Parathyroid adenoma (tissue), 2 donors: ENCODE data around the gene YTHDC2.

Experiments
- H2AFZ ChIP-seq: fragments of 300-600 bp; sonication (generic); one replicate; pipeline ENCODE4 v1.7.0; 2017; ENCODE audit warnings: antibody characterized with exemption, mild to moderate bottlenecking
- H3K27ac ChIP-seq: fragments of 300-600 bp; sonication (generic); one replicate; pipeline ENCODE4 v1.7.0; 2017
- H3K27me3 ChIP-seq: fragments of 300-600 bp; sonication (generic); one replicate; pipeline ENCODE4 v1.7.0; 2017; ENCODE audit warnings: low read length; ENCODE audit not compliant: control insufficient read depth, insufficient read depth
- H3K36me3 ChIP-seq: fragments of 300-600 bp; sonication (generic); one replicate; pipeline ENCODE4 v1.7.0; 2017; ENCODE audit warnings: low read length; ENCODE audit not compliant: control insufficient read depth, insufficient read depth
- H3K4me1 ChIP-seq: fragments of 300-600 bp; sonication (generic); one replicate; pipeline ENCODE4 v1.7.0; 2017; ENCODE audit warnings: control low read depth
- H3K4me2 ChIP-seq: fragments of 300-600 bp; sonication (generic); one replicate; pipeline ENCODE4 v1.7.0; 2017; ENCODE audit warnings: low read length
- H3K4me3 ChIP-seq: fragments of 300-600 bp; sonication (generic); one replicate; pipeline ENCODE4 v1.7.0; 2017; ENCODE audit warnings: low read depth, low read length
- H3K79me2 ChIP-seq: fragments of 300-600 bp; sonication (generic); one replicate; pipeline ENCODE4 v1.7.0; 2017; ENCODE audit warnings: control low read depth
- H3K9ac ChIP-seq: fragments of 300-600 bp; sonication (generic); one replicate; pipeline ENCODE4 v1.7.0; 2017; ENCODE audit warnings: mild to moderate bottlenecking
- H3K9me3 ChIP-seq: fragments of 300-600 bp; sonication (generic); one replicate; pipeline ENCODE4 v1.7.0; 2017; ENCODE audit warnings: low read length; ENCODE audit not compliant: control insufficient read depth
- TF ChIP-seq, protein P1 (sequence below): fragments of 300-600 bp; sonication (generic); IDR thresholded peaks from one replicate; pipeline ENCODE4 v1.7.0; 2017; ENCODE audit warnings: antibody characterized with exemption, mild to moderate bottlenecking
- donor health status: primary hyperparathyroidism.

YTHDC2 gene

DNA sequence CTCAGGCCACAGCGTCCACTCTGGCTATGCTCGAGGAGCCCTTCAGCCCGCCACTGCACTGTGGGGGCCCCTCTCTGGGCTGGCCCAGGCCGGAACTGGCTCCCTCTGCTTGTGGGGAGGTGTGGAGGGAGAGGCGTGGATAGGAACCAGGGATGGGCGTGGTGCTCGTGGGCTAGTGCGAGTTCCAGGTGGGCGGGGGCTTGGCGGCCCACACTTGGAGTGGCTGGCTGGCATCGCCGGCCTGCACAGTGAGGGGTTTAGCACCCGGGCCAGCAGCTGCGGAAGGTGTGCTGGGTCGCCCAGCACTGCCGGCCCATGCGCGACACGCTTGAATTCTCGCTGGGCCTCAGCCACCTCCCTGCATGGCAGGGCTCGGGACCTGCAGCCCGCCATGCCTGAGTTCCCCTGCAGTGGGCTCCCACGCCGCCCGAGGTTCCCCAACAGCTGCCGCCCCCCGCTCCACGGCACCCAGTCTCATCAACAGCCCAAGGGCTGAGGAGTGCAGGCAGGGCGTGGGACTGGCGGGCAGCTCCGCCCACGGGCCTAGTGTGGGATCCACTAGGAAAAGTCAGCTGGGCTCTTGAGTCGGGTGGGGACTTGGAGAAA, 103.8 kb downstream of the YTHDC2 start:
- no peak overlapping the region for H3K9ac ChIP-seq
- H2AFZ ChIP-seq: no peak overlapping the region
- H3K36me3 ChIP-seq: no peaks in the 10 kb centered on the region
- no peaks in the 10 kb centered on the region for H3K27me3 ChIP-seq
- H3K9me3 ChIP-seq: no peaks in the 10 kb centered on the region
- no peaks in the 10 kb centered on the region for H3K4me1 ChIP-seq
- H3K27ac ChIP-seq: no peak overlapping the region
- H3K4me3 ChIP-seq: no peak overlapping the region
- H3K79me2 ChIP-seq: no peaks in the 10 kb centered on the region
- H3K4me2 ChIP-seq: no peak overlapping the region
- TF ChIP-seq, protein P1, sequence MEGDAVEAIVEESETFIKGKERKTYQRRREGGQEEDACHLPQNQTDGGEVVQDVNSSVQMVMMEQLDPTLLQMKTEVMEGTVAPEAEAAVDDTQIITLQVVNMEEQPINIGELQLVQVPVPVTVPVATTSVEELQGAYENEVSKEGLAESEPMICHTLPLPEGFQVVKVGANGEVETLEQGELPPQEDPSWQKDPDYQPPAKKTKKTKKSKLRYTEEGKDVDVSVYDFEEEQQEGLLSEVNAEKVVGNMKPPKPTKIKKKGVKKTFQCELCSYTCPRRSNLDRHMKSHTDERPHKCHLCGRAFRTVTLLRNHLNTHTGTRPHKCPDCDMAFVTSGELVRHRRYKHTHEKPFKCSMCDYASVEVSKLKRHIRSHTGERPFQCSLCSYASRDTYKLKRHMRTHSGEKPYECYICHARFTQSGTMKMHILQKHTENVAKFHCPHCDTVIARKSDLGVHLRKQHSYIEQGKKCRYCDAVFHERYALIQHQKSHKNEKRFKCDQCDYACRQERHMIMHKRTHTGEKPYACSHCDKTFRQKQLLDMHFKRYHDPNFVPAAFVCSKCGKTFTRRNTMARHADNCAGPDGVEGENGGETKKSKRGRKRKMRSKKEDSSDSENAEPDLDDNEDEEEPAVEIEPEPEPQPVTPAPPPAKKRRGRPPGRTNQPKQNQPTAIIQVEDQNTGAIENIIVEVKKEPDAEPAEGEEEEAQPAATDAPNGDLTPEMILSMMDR: no peak

DNA sequence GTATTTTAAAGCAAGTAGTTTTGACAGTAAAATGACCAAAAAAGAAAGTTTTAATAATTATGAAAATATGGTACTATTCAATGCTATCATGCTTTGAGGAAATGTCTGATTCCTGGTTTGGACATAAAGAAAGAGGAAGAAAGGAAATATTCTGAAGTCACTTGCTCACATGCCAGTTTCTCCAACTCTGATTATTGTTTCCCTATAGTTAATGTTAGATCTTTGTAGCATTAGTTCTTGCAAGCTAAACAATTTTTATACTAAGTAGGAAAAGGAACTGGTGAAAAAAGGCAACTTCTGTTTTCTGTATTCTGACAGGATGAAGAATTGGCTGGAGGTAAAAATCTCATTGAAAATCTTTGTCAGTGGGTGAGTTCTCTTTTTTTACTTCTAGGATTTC, 119.5 kb downstream of the YTHDC2 start:
- Histone ChIP-seq H3K36me3 (no peaks in the 10 kb centered on the region), H3K9me3 (no peaks in the 10 kb centered on the region), H3K4me2 (no peak overlapping the region), H3K27ac (no peak overlapping the region), H3K27me3 (no peaks in the 10 kb centered on the region), H3K4me1 (no peaks in the 10 kb centered on the region), H3K4me3 (no peak overlapping the region), H3K79me2 (no peaks in the 10 kb centered on the region), H3K9ac (no peak overlapping the region), H2AFZ (no peak overlapping the region)
- TF ChIP-seq, protein P1: no peak

- TF ChIP-seq, protein P1: no peak
Observed at GRCh38 chr5:113634957-113635356, 121.5 kb downstream of the YTHDC2 start.

DNA sequence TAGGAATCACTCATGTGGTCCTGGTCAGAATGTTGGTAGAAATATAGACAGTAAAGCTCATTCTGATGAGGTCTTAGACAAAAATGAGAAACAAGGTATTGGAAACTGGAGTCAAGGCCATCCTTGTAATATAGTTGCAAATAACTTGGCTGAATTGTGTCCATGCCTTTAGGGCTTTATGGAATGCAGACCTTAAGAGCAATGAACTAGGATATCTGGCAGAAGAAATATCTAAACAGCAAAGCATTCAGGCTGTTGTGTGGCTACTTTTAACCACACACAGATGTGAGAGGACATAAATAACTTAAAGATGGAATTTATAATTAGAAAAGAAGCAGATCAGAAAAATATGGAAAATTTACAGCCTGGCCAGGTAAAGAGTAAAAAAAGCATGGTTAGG, 128.2 kb downstream of the YTHDC2 start:
- TF ChIP-seq, protein P1: no peak

More at GRCh38 chr5:113634957-113635356, 121.5 kb downstream of the YTHDC2 start:
- Histone ChIP-seq H3K79me2 (no peaks in the 10 kb centered on the region), H3K4me1 (no peaks in the 10 kb centered on the region), H3K27me3 (no peaks in the 10 kb centered on the region), H3K4me2 (no peak overlapping the region), H3K9ac (no peak overlapping the region), H3K27ac (no peak overlapping the region), H3K9me3 (no peaks in the 10 kb centered on the region), H2AFZ (no peak overlapping the region), H3K36me3 (no peaks in the 10 kb centered on the region), H3K4me3 (no peak overlapping the region)

More for the DNA sequence above, 128.2 kb downstream of the YTHDC2 start:
- Histone ChIP-seq H3K27ac (no peak overlapping the region), H3K27me3 (no peaks in the 10 kb centered on the region), H3K9me3 (no peaks in the 10 kb centered on the region), H3K79me2 (no peaks in the 10 kb centered on the region), H3K4me2 (no peak overlapping the region), H3K4me3 (no peak overlapping the region), H2AFZ (no peak overlapping the region), H3K36me3 (no peaks in the 10 kb centered on the region), H3K9ac (no peak overlapping the region), H3K4me1 (no peaks in the 10 kb centered on the region)
